HTERT RPE-1 (cell line): ENCODE results near the gene NFIA.

Experiments
- in situ Hi-C: fragments of 300-500 bp; cut with MboI; formaldehyde crosslinking; loops from 4 replicates; pipeline ENCODE4 v1.14.3; 2020; ENCODE audit warnings: low sequenced_read_pairs

Gene NFIA

DNA sequence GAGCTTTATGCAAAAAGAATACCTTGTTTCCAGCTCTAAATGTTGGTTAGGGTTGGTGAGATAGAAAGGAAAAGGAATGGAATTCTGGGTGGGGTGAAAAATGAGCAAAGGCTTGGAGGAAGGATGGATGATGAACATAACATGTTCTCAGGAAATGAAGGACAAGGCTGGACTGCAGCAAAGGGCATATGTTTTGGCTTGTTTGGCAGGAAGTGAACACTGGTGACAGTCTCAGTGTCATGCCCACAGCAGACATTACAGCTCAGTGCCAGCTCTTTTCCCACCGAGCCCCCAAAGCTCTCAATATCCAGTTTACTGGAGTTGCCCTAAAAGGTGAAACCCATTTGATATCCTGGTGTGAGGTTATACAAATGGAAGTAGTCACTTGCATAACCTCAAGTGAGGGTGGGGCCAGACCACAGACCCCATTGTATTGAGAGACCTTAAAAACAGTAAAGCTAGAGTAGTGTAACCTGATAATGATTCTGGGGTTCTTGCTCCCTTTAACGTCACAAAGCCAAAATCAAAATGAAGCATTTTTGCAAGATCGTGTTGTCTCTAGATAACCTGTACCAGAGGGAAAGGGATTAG is 270.6 kb downstream of the NFIA start:
- in situ Hi-C loops, result no loop called here

DNA sequence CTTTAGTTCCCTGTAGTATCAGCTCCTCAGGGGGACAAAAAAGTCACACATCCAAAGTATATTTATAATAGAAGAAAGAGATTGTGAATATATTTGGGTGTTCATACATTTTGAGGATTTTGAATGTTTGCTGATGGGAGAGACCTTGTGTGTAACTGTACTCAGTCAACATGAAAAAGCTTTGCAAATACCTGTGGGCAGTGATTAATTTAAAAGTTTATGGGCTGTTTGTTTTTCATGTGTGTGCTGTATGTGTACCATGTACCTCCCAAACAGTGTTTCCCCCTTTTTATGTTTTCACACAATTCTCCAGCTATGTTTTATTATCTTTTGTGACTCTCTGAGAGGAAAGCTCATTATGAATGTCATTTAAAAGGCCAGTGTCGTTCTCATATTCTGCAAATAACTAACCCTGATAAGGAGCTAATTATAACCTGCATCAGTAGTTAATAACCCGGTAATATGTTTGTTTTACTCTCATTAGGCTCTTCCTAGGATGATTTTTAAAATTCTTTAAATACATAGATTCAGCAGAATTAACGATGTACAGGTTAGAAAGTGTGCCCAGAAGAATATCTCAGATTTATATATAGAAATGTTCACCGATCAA is 271.5 kb downstream of the NFIA start:
- in situ Hi-C loops, result no loop called here

DNA sequence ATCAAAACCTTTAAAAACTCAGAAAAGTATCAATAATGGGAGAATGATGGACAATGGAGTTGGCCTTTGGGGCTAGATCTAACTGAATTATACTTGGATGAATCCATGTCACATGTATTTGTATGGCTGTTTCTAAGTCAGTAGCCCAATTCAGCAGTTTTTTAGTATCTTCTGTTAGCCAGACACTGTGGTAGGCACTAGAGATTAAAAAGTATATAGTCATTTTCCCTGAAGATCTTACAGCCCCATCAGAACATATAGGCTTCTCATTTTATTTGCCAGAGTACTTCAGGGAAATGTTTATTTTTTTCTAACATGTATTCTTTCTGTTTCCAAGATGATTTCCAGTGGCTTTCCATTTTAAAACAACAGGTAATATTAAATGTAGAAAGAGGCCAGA is 273.7 kb downstream of the NFIA start:
- in situ Hi-C loops, result no loop called here

DNA sequence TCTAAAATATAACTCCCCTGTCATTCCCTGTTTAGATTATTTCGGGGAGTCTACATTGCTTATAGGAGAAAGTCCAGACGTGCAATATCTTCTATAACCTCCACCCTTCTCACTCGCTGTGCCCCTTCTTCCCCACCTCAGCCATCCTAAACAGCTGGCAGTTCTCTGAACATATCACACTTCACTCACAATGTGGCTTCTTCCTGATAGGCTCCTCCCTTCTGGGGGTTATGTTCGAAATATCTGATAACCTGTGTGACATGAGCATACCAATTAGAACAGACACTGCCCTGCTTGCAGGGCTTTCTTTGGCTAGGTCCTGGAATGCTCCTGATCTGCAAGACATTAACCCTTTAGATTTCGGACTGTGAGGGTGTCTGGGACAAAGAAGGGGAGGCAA is 274.6 kb downstream of the NFIA start:
- in situ Hi-C loops, result no loop called here

DNA sequence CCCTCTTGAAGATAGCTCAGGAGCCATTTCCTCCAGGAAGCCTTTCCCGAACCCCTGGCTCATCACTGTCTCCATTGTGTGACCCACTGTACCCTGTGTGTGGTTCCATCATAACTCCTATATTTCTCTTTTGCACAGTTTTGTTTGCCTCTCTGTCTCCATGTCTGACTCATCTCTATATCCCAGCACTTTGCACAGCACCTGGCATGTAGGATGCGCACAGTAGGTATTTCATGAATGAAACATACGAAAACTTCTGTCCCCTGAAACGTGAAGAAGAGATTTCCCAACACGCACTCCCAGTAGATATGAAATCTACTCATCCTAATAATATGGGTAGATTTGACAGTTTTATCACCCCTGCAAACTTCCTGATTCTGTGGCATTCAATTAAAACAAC is 275.2 kb downstream of the NFIA start:
- in situ Hi-C loops, result no loop called here

DNA sequence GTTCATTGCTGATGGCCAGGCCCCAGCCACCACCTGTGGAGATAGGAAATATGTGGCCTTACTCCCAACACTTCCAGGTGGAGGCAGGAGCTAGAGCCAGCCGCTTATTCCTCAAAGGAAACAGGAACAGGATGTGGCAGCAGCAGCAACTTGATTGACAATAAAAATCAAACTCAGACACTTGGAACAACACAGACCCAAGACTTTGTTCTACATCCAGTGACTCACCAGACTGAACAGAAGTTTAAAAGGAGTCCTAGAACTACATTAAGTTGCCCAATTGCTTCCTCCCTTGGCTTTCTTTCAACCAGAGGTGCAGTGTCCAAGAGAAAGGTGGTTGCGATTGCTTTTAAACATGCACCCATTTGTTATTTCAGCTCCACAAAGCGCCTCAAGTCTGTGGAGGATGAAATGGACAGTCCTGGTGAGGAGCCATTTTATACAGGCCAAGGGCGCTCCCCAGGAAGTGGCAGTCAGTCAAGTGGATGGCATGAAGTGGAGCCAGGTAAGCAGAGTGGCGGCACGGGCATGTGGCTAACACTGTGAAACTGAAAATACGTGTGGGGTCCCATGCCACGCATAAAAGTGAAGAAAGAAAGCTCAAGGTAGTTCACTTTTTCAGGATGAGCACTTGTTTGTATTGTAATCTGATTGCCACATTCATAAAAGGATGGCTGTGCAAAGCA is 276.6 kb downstream of the NFIA start:
- in situ Hi-C loops, result no loop called here

DNA sequence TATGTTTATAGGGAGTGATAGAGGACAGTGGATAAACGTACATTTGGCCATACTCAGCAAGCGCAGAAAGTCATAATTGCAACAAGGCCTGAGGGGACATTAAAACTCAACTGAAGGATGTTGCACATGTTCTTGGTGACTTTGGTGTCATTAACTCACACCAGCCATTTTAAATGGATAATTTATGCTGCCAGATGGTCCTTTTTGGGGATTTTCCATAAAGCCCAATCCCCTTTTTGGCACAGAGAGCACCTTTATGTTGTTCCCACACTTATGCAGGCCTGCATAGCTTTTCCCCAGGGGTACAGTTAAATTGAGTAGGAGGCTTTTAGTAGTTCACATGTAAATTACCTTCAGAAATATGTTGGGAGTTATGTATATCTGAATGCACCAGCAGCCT is 279.6 kb downstream of the NFIA start:
- in situ Hi-C loops, result no loop called here

DNA sequence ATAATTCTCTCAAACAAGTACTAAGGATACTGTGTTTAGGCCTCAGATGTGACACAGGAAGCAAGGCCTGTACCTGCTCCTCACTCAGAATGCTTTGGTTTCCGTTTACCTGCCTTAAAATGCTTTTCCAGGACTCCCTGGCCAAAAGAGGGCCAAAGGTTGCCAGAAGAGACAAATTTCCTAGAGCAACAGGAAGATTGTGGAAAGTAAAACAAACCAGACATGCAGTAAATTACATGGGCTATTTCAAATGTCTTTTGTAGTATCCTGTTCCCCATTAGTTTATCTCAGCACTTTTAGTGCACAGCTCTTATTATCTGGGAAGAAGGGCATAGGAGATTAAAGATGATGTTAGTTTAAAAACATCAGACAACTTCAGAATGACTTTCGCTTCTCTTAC is 280.0 kb downstream of the NFIA start:
- in situ Hi-C loops, result no loop called here

DNA sequence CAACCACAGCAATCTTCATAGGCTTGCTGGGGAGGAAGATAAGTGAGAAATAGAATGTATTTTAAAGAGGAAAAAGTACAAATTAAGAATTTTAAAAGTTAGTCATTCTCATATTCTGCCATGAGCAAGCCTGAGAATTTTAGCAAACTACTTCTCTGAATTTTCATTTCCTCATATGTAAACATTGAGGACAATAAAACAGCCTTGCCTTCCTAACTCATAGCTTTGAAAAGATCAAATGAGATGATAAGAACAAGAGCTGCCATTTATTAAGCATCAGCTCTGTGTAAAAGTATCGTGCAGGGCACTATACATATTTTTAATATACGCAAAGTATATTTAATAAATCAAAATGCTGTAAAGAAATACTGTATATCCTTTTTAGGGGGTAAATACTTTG is 286.0 kb downstream of the NFIA start:
- in situ Hi-C loops, result no loop called here

DNA sequence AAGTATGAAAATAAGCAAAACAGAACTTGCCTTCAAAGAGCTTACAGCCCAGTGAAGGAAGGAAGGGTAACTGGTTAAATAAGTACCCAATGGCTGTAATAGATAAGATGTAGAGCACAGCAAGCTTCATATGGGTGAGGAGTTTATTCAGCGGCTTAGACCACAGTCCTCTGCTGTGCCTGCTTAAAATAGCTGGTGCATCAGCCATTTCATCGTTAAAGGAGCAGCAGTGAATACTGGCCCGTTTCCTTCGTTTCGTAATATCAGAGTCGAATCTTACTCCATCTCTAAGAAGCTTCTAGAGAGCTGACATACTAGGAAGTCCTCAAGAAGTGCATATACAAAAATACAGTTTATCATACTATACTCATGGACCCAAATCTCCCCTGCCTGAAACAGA is 286.5 kb downstream of the NFIA start:
- in situ Hi-C loops, result no loop called here

DNA sequence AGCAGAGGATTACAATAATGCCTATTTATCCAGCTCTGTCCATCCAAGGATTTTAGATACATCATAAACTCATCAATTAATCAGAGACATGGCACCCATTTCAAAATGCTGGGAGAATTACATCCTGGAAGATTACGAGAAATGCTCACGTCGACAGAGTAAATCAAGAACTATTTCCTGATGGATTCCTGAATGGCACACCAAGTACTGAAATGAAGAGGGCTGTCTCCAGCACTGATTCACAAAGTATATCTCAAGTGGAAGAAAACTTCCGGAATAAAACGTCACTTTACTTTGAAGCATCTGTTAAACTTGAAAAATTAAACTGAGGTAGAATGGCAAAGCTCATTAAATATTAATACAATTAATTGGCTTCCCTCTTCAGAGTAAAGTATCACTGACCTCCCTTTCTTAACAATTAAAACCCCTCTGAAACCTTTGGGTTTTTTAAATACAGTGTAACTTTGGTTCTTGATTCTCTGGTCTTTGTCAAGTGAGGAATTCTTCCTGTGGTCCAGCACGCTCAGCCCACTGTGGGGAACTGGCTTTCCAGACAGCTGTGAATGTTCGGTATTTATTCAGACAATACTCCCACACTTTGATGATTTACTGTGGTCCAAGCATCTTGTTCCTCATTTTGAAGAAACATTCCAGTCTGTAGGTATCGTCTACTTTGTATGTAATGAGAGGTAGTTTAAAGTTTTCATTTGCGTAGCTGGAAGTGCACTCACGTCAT is 288.0 kb downstream of the NFIA start:
- in situ Hi-C loops, result no loop called here

DNA sequence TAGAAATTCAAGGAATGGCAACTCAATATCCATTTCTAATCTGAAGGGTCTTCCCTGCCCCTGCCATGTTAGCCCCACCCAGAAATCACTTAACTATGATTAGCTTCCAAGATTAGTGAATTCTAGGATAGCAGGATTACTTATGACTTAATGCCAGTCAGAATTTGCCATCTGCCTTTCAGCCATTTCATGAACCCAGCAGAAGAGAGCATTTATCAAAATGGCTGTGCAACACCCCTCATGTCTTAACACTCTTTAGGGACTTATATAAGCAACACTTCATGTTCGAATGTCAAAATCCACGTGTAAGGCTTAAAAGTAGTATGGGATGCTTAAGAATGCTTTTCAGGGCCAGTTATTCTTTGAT is 288.5 kb downstream of the NFIA start:
- in situ Hi-C loops, result no loop called here

DNA sequence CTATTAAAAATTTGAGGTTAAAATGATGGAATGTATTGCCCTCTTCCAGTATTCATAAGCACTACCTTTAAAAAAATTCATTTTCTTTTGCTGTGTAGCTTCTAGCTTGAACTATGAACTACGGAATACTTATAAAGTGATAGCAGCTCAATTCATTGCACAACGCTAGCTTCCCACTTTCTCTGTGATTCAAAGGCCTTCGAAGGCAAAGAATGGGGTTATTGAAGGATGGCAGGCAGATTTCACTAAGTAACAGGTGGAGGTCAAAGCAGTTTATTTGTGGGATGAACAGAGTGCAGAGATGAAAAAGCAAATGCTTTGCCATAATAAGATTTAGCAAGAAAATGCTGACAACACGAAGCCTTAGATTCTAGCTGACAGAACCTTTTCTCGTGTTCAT is 290.6 kb downstream of the NFIA start:
- in situ Hi-C loops, result no loop called here

DNA sequence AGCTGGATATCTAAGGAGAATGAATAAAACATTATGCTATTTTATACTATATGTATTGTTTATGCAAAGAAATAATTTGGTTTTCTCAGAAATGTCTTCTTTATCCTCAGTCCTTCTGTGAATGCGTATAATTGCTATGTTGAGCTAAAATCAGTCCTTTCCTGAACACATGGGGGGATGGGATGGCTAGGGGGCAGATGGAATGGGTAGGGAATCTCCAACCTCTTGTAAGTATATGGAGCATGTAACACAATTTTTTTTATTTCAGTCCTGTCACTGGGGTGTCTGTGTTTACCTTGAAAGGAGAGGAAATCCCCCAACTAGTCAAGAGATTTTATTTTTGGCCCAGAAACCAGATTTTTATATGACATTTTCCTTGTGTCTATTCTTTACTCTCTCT is 291.8 kb downstream of the NFIA start:
- in situ Hi-C loops, result no loop called here

DNA sequence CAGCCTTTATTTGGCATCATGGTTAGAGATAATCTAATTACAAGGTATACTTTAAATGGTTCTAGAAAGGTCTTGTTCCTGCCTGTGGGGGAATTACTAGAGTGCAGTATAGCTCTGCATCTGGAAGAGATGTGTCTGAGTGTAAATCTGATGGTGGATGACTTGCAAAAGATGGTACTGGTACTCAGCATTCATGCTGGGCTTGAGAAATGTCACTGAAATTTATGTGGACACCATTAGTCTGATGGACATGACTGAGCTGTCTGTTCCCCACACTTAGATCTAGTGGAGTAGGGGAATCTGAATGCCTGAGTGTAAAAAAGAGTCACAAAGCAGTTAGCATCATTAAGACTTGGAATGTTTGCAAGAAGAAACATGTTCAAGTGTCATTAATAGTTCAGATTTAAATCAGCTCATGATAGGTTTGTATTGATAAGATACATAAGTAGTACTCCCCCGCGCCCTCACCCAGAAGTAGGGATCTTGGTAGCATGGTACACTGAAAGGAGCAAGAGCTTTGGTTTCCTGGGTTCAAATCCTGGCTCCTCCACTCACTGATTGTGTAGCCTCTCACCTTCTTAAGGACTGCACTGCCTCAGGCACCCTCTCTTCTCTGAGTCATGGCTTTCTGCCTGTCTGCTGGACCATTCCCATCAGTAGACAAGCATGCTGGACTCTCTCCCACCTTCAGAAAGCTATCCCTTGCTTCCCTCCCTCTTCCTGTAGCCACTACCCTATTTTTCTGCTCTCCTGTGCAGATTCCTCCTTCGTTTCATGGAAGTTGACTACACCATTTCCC is 292.9 kb downstream of the NFIA start:
- in situ Hi-C loops, result no loop called here

DNA sequence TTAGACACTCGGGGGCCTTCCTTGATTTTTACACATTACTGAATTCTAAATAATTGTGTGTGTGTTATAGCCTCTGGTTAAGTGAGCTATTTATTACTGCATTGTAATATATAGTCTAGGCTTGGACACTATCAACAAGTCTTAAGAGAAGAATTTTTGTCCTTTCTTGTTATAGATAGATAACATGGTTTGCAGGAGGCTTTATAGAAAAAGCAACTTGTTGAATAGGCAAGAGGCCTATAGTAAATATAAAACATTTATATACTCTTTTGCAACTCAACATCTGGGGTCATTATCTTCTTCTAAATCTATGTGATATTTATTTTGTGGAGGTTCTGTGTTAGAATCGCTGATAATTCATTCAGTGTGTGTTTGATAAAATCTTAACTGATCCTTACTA is 293.8 kb downstream of the NFIA start:
- in situ Hi-C loops, result no loop called here

DNA sequence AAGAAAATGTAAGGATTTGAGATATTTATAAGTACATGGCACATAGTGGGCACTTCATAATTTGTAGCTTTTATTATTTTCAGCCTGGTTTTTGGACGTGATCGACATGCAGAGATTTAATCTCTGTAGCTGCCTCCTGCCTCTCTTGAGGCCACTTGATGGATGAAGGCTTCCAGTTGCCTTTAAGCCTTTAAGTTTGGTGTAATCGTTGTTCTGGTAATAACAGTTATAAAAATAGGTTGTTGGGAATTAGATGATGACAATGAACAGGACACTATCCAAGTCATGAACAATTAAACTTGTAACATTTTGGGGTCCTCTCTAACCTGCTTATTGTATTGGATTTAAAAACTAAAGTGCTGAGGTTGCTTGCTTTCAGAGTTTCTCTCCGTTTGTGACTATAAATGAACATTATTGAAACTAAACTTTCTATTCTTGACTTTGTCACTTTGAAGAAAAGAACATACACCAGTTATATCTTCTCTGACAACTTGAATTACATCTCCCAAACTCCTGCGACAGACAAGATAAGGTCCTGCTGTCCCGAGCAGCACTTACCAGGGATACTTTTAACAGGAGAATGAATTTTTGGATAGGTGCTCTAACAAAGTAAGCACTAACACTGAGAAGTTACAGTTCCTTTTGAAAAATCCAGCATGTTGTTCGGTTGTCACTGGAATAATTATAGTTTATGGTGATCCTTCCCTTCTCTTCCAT is 295.0 kb downstream of the NFIA start:
- in situ Hi-C loops, result no loop called here

DNA sequence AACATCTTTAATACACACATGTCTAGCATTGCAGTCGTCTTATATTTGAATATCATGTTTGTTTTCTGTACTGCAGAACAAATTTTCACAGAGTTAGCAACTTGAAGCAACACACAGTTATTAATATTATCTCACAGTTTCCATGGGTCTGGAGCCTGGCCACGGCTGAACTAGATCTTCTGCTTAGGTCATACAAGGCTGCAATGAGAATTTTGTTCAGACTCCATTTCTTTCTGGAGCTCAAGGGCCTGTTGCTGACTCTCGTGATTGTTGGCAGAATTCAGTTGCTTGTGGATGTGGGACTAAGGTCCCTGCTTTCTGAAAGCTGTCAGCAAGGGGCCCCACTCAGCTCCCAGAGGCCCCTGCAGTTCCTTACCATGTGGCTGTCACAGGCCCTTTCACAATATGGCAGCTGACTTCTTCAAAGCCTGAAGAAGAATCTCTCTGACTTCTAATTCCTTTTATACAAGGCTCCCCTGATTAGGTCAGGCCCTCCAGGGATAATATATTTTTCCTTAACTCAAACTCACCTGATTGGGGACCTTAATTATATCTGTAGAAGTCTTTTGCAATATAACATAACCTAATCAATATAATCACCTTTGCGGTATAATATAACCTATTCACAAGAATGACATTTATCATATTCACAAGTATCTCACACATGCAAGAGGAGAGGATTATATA is 296.3 kb downstream of the NFIA start:
- in situ Hi-C loops, result no loop called here

DNA sequence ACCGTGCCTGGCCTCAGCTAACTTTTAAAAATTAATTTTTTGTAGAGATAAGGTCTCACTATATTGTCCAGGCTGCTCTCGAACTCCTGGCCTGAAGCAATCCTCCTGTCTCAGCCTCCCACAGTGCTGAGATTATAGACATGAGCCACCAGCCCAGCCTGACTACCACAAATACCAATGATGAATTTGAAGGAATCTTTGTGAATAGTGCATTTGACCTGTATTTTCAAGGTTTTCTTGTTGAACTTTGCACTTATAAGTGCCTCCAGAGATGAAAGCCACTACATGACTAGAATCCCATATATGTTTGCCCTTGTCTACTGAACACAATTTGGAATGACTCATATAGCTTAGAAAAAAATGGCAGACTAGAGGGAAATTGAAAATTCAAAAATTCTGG is 297.3 kb downstream of the NFIA start:
- in situ Hi-C loops, result no loop called here

DNA sequence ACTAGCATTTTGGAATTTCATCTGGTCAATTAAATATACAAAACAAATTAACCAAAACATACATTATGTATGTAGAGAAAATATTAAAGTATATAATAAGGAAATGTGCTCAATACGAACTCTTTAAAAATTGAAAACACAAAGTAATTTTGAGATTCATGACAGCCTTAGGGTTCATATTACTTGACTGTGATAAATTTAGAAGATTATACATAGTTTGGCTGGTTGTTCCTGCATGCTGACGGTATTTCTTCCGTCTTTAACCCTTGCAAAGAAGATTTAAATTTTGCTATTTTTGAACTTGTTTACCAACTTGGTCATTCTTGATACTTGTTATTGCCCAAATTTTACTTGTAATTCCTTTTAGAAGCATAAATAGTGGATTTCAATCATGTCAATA is 298.2 kb downstream of the NFIA start:
- in situ Hi-C loops, result no loop called here
